NCI-H345 (cell line): Measurements from ENCODE around the gene LRCH1.

Experiments
- DNase-seq: peaks from one replicate; lab custom pipeline; 2025; lab: John Stamatoyannopoulos, UW

The LRCH1 gene

DNA sequence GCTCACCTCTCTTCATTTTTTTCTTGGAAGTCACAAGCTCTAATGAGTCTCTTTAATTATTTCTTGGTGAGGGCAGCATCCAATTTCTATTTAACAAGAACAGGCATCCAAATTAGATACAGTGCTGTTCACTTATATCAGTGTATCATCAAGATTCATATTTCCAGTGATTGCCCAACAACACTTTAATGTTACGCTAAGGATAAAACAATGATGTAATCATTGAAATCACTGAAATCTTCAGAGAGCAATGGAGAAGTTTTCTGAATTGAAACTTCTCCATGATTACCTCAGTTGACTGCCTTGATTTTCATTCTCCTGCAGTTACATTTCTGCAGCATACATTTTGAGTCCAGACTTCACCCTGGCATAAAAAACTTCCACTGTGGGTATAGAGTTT, 17.1 kb upstream of the LRCH1 start:
- DNase-seq = no peak

DNA sequence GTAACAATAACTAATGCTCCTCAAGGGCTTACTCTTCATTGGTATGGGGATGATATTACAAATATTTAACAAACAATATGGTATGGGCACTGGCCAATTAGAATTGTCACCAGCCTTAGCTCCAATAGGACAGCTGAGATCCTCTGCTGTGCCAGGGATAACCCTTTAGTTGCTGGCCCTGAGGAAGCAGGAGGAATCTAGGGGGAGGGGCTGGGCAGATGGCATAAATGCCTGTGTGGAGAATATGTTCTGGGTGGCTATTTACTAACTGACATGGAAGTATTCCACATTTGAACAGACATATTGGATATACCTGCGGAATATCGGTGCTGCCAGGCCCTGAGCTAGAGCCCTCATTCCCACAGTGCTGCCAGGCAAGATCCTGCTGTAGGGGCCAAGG, 16.6 kb upstream of the LRCH1 start:
- DNase-seq = no peak

DNA sequence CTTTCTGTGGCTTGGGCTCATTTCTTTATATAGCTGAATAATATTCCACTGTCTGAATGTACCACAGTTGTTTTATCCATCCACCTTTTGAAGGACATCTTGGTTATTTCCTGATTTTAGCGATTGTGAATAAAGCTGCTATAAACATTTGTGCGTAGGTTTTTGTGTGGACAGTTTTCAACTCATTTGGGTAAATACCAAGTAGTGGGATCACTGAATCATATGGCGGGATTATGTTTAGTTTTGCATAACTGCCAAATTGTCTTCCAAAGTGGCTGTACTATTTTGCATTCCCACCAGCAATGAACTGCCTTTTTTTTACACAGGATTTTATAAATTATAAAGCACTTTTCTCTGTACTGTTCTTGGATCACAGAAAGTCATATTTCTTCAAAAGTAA, 13.7 kb upstream of the LRCH1 start:
- no peak for DNase-seq

DNA sequence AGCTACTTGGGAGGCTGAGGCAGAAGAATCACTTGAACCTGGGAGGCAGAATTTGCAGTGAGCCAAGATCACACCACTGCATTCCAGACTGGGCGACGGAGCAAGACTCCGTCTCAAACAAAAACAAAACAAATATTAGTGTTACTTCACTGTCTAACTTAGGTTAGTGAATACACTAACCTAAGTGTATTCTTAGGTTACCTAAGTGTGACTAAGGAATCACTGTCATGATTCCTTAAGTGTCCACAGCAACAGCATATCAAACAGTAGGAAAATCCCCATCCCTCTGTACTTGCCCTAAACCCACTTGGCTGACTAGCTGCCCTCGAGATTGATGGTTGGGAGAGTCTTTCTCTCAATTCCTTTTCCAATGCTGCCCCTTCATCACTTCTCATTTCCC, 11.8 kb upstream of the LRCH1 start:
- DNase-seq = no peak

DNA sequence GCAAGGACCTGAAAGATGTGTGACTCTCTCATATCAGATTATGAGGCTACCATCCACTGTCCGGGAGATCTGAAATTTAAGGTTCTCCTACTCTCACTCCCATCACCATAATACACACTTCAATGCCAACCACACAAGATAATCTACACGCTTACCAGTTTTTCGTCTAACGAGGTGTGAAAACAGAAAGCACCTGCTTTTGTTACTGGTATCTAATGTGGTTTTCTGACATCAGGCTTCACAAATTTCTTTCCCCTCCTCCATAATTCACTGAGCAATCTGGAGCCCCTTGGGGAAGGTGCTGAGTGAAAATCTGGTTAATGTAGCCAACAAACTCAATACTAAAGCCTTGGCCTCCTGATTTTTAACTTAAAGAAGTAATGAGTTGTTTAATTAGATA, 10.1 kb upstream of the LRCH1 start:
- DNase-seq = no peak

DNA sequence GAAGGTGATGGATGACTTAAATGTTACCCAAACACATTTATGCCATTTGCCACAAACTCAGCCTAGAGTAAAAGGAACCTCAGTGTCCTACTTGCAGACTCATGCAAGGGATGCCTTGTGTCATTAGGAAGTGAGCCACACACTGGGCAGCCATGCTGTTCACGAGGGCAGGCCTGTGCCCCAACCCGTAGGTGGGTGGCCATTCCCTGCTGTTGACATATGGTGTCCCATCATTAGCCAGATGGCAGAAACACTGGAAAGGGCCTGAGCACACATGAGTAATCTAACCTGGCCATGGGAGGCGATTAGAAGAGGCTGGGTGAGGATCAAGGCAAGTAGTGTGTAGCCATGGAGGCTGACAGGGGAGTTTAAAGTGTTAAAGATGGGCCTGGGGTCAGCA, 9.7 kb upstream of the LRCH1 start:
- DNase-seq = no peak

- DNase-seq = no peak
Observed at GRCh38 chr13:46544208-46544607, 8.8 kb upstream of the LRCH1 start.

DNA sequence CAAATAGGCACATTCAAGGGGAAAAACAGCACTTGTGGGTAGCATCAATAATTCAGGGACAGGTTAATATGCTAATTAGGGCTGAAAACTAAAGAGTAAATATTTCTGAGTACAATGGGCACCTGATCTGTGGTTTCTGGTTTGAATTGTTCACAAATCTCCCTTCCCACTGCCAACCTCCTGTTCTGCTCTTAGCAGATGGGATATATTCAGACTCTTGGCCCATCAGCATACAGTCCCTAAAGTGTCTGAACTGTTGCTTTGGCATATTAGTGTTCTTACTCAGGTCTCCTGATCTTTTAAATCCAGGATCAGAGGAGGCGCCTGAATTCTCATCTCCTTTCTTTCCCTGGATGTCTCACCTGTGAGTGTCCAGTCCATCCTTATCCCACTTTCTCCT, 8.2 kb upstream of the LRCH1 start:
- no peak for DNase-seq

- no peak for DNase-seq
Observed at GRCh38 chr13:46546084-46546768, 6.7 kb upstream of the LRCH1 start.

DNA sequence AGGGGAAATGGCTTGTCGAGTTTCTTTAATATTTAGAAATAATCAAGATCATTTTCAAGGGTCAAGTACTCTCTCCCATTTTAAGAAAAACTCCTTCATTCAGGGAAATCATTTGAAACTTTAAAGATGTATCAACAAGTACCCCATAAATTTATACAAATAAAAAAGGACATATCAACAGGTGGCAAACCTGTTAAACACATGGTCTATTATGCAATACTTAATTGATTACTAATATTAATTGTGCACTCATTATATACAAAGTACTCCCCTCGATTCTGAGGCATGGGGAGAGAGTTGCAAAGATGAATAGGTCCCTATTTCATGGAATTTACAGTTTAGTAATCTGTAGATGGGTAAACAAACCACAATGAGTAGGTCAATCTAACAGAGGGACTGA, 2.1 kb upstream of the LRCH1 start:
- DNase-seq = no peak

GRCh38 chr13:46551410-46552302, 1.3 kb upstream of the LRCH1 start:
- DNase-seq = peak; percentile 77

- DNase-seq = no peak
Observed at GRCh38 chr13:46552303-46552682, 677 bp upstream of the LRCH1 start.

GRCh38 chr13:46553521-46553885, 533 bp downstream of the LRCH1 start:
- DNase-seq = no peak

DNA sequence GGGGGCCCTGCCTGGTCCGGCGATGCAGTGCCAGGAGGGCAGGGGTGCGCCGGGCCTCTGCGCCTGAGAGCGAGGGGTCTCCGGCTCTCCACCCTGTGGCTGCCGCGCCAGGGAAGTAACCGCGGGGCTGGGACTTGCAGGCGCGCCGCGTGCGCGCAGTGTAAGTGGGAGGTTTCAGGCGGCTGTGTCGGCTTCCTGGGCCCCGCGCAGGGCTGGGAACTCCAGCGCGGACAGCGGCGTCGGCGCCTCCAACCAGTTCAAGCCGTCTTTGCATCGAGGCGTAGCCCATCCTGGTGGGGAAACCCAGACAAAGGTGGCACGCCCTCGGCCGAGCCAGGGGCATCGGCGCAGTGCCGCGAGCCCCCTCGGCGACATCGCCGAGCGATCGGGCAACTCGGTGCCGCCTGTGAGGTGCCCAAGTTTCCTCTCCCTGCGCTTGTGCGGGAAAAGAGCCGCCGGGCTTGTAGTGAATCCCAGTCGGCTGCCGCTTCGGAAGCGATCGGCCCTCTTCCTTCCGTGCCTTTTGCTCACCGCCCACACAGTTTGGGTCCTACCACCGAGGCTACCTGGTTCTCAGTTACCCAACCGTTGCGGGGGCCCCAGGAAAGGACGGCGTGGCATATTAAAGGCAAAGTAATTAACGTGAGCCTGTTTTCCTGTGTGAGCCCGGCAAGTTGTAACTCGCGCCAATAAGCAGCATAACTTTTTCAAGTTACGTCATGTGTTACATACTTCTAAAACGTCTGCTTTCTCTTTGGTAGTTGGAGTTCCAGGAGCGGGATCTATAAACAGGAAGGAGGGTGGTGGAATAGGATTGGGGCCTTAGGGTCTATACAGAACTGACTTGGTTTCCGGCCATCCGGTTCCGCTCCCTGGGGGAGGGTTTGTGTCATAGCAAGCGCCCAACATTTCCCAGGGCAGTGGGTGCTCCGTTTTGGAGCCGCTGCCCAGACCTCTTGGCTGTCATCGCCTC, 1.2 kb downstream of the LRCH1 start:
- DNase-seq = peak; percentile 55

DNA sequence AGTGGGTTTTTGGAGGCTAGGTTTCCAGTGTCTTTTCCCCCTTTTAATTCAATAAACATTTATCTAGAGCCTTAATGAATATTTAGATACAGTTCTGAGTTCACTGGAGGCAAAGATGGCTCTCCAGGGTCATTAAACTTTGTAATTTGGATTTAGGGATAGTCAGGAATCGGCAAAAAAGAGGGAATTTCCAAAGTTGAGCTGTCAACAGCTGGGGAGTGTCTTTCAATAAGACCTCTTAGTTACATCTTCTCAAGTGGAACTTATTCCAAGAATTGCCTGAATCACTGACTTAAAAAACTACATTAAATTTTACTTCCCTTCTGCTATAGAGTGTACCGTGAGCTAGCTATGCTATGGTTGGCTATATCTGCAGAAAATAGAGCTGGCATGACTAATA, 2.0 kb downstream of the LRCH1 start:
- DNase-seq = no peak

DNA sequence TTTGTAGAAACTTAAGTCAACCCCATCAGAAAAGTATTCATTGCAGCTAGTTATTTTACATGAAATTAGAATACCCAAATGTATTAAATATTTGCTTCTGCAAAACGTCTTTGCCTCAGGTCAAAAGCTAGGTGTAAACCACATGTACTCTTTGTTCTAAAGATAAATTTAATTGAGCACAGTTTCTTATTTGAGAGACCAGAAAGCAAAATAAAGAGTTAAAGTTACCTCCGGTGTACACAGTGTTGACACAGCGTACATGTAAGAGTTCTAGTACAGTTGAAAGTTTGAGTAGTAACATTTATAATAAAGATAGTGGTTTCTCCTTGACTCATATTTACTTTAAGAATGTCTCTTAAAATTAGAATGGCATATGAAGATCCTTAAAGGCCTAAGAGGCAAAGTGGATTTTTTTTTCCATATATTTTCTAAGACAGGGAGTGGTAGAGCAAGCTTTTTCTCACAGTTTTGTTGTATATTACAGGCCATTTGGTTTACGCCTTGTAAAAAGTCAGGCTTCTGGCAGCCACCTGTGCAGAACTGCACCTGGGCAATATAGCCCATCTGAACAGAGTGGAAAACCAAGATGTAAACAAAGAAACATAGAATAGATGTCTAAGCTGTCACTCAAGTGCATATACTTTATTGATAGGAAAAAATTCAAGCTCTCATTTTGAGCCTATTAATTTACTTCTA, 2.9 kb downstream of the LRCH1 start:
- DNase-seq = no peak

GRCh38 chr13:46556418-46556779, 3.4 kb downstream of the LRCH1 start:
- DNase-seq = no peak

GRCh38 chr13:46559272-46559805, 6.4 kb downstream of the LRCH1 start:
- no peak for DNase-seq

- DNase-seq = no peak
Observed at GRCh38 chr13:46560778-46561177, 7.8 kb downstream of the LRCH1 start.

GRCh38 chr13:46561286-46561685, 8.3 kb downstream of the LRCH1 start:
- no peak for DNase-seq

DNA sequence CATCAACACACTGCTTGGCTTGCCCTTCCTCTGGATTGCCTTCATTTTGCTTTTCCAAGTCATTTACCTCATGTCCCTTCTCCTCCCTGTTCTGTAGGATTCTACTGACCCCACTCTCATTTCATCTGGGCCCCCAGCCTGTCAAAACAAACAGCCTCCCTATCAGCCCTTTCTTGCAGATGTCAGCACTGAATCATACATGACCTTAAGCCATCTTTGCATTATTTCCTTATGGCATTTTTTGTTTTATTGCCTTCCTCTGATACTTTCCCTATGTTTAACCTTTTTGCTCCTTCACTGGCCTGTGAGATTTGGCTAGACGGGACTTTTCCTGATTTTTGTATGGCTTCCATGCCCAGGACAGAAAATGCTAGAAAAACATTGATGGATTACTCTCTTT, 8.7 kb downstream of the LRCH1 start:
- DNase-seq = no peak

DNA sequence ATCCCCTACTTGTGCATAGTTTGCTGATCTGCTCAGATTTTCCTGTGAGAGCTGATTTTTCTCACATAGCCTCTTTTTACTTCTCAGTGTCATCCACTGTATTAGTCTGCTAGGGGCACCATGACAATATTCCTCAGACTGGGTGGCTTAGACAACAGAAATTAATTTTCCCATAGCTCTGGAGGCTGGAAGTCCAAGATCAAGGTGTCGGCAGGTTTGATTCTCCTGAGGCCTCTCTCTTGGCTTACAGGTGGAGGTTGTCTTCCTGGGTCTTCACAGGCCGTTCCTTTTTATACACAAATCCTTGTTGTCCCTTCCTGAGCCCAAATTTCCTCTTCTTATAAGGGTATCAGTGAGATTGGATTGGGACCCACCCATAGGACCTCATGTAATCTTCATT, 9.2 kb downstream of the LRCH1 start:
- no peak for DNase-seq
